HCT116 (cell line): ENCODE results near the gene TMEM161B. TPM values are rescaled to one million over a fixed set of nuclear protein-coding genes. Genes with fewer than 3 reads are reported as not detected.

Experiments
- ATAC-seq: fragments of 200-7000 bp; cut with Tn5 transposase; 2 replicates; pipeline ENCODE4 v1.9.1; 2020; ENCODE audit warnings: mild to moderate bottlenecking, moderate library complexity
- BruUV-seq: library from RNA; stranded (reverse); fragments of 400-500 nt; replicated peaks from 2 replicates; lab custom pipeline; 2021; lab: Mats Ljungman, UMichigan
- CTCF ChIA-PET: fragments of 300-600 bp; sonication (Branson Sonifier 250); formaldehyde crosslinking; loops from one replicate; lab custom pipeline; 2021; ENCODE audit warnings: antibody characterized with exemption; lab: Charles Lee
- POLR2A ChIA-PET: fragments of 300-600, 350-600 bp; sonication (Branson Sonifier 250); formaldehyde crosslinking; loops from one replicate; lab custom pipeline; 2021; ENCODE audit warnings: antibody characterized with exemption; lab: Charles Lee
- RAD21 ChIA-PET, 2 experiments: fragments of 300-600 bp; sonication (Branson Sonifier 250); formaldehyde crosslinking; loops; one replicate each; lab custom pipeline; 2023; ENCODE audit warnings: low total read pairs in 2 of 2; ENCODE audit not compliant: uncharacterized antibody in 2 of 2, unreplicated experiment in 2 of 2, low non-redundant PET in 1 of 2; lab: Charles Lee
- DNase-seq: peaks from one replicate; pipeline ENCODE4 v3.0.0-alpha.2; 2010; ENCODE audit warnings: low read depth, low spot score
- H2AFZ ChIP-seq: fragments of 200-600 bp; shearing (Covaris generic), sonication (generic); 2 replicates; pipeline ENCODE4 v1.6.1; 2017; ENCODE audit warnings: low read depth, mixed run types, mixed read lengths, antibody characterized with exemption, low read length; ENCODE audit not compliant: poor library complexity, severe bottlenecking
- H3K27ac ChIP-seq: 2 replicates; pipeline ENCODE4 v1.5.1; 2012; ENCODE audit warnings: low read depth, low read length
- H3K27me3 ChIP-seq: fragments of 200-600 bp; sonication (generic); 2 replicates; pipeline ENCODE4 v1.6.1; 2016; ENCODE audit warnings: mixed run types, low read length, mixed read lengths; ENCODE audit not compliant: insufficient read depth
- H3K36me3 ChIP-seq, 2 experiments: fragments of 200-500 bp in 1 of 2; fragments of 200-600 bp in 1 of 2; sonication (Bioruptor generic) in 1 of 2; sonication (generic) in 1 of 2; 2 replicates each; pipeline versions ENCODE4 v1.5.1 to v1.6.1; 2014 to 2016; ENCODE audit warnings: low read length in 2 of 2, inconsistent platforms in 1 of 2, mixed read lengths in 1 of 2, mixed run types in 1 of 2; ENCODE audit not compliant: insufficient read depth in 2 of 2, control insufficient read depth in 1 of 2
- H3K4me1 ChIP-seq, 2 experiments: fragments of 200-600 bp in 1 of 2; sonication (generic) in 1 of 2; 2 replicates each; pipeline versions ENCODE4 v1.5.1 to v1.6.1; 2012 to 2017; ENCODE audit warnings: low read length in 2 of 2, inconsistent platforms in 1 of 2, mild to moderate bottlenecking in 1 of 2, mixed read lengths in 1 of 2, mixed run types in 1 of 2, moderate library complexity in 1 of 2; ENCODE audit not compliant: insufficient read depth in 2 of 2, control insufficient read depth in 1 of 2
- H3K4me2 ChIP-seq: fragments of 200-600 bp; sonication (generic); 2 replicates; pipeline ENCODE4 v1.6.1; 2017; ENCODE audit warnings: mixed run types, low read length, mixed read lengths
- H3K4me3 ChIP-seq, 2 experiments: fragments of 200-600 bp in 1 of 2; sonication (generic) in 1 of 2; replicated peaks in 1 of 2; 2 replicates each; pipeline ENCODE4 v1.5.1; 2011 to 2016; ENCODE audit warnings: low read length in 2 of 2, control low read depth in 1 of 2, low read depth in 1 of 2, mild to moderate bottlenecking in 1 of 2, mixed read lengths in 1 of 2, mixed run types in 1 of 2
- H3K79me2 ChIP-seq: fragments of 200-600 bp; sonication (generic); 2 replicates; pipeline ENCODE4 v1.6.1; 2017; ENCODE audit warnings: mild to moderate bottlenecking, mixed run types, low read length, moderate library complexity, mixed read lengths; ENCODE audit not compliant: insufficient read depth
- H3K9ac ChIP-seq: fragments of 200-600 bp; sonication (generic); 2 replicates; pipeline ENCODE4 v1.6.1; 2016; ENCODE audit warnings: low read length, mixed read lengths
- H3K9me2 ChIP-seq: fragments of 200-600 bp; sonication (generic), shearing (Covaris generic); 2 replicates; pipeline ENCODE4 v1.6.1; 2017; ENCODE audit warnings: mixed run types, mild to moderate bottlenecking, moderate library complexity; ENCODE audit not compliant: insufficient read depth
- H3K9me3 ChIP-seq, 2 experiments: fragments of 200-500 bp in 1 of 2; fragments of 200-600 bp in 1 of 2; sonication (Bioruptor generic) in 1 of 2; sonication (generic) in 1 of 2; 2 replicates each; pipeline ENCODE4 v1.6.1; 2014 to 2017; ENCODE audit warnings: low read length in 2 of 2, mixed read lengths in 2 of 2, inconsistent platforms in 1 of 2, low read depth in 1 of 2, mild to moderate bottlenecking in 1 of 2, mixed run types in 1 of 2, moderate library complexity in 1 of 2; ENCODE audit not compliant: control insufficient read depth in 1 of 2, insufficient read depth in 1 of 2
- H4K20me1 ChIP-seq: fragments of 200-600 bp; sonication (generic), shearing (Covaris generic); 2 replicates; pipeline ENCODE4 v1.6.1; 2017; ENCODE audit warnings: mixed run types, mild to moderate bottlenecking, moderate library complexity; ENCODE audit not compliant: insufficient read depth
- ELF1 ChIP-seq: IDR thresholded peaks from 2 replicates; pipeline ENCODE4 v1.6.1; 2012; ENCODE audit warnings: low read depth, borderline replicate concordance
- EZH2 ChIP-seq: fragments of 200-600 bp; sonication (generic); IDR thresholded peaks from 2 replicates; pipeline ENCODE4 v1.6.1; 2017; ENCODE audit warnings: antibody characterized with exemption, mixed run types
- EZH2phosphoT487 ChIP-seq: fragments of 200-600 bp; IDR thresholded peaks from 2 replicates; pipeline ENCODE4 v1.6.1; 2018; ENCODE audit warnings: antibody characterized with exemption, borderline replicate concordance
- FOSL1 ChIP-seq: IDR thresholded peaks from 2 replicates; pipeline ENCODE4 v1.6.1; 2012; ENCODE audit warnings: low read depth
- MAX ChIP-seq: IDR thresholded peaks from 2 replicates; pipeline ENCODE4 v1.6.1; 2012
- POLR2AphosphoS5 ChIP-seq: IDR thresholded peaks from 2 replicates; pipeline ENCODE4 v1.6.1; 2011; ENCODE audit warnings: mild to moderate bottlenecking, low read depth, low read length, moderate library complexity
- REST ChIP-seq: IDR thresholded peaks from 2 replicates; pipeline ENCODE4 v1.6.1; 2012; ENCODE audit warnings: low read depth
- ZFX ChIP-seq: fragments of 450-650 bp; IDR thresholded peaks from 2 replicates; pipeline ENCODE4 v1.6.1; 2017
- intact Hi-C: fragments of 100-400 bp; cut with micrococcal nuclease; formaldehyde crosslinking; loops from 2 replicates; pipeline ENCODE4 v1.10.0; 2022
- total RNA-seq: library from RNA; stranded (reverse); gene quantifications from one replicate; pipeline ENCODE4 v1.2.1, GENCODE V29; 2021; ENCODE audit not compliant: unreplicated experiment
- TF ChIP-seq, protein P1 (sequence below): IDR thresholded peaks from 2 replicates; pipeline ENCODE4 v1.6.1; 2011; ENCODE audit warnings: mild to moderate bottlenecking, low read length, moderate library complexity; ENCODE audit not compliant: insufficient replicate concordance; ENCODE audit errors: extremely low read depth

The TMEM161B gene
- total RNA-seq, 1 experiment from 2014 or later, result 22.1 TPM

DNA sequence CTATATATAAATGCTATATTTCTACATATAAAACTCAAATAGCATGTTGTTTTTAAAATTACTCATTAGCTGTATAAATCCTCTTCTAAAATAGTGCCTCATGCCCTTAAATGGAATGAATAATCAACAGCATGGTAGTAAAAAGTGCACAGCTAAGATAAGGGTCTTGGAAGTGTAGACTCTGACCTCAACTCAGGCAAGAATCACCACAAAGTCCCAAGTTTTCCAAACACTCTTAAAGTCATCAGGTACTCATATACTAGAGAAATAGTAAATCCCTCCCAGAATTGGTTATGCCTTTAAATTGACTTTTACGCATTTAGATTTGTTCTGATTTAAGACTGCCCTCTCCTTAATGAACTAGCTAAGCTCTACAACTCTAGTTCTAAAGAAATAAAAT lies 113.8 kb downstream of the TMEM161B start:
- BruUV-seq, result no TSS peak
- Histone ChIP-seq H2AFZ (no peak overlapping the region), H3K4me2 (no peak overlapping the region), H3K27me3 (no peaks in the 10 kb centered on the region), H3K4me1 (no peaks in the 10 kb centered on the region), H4K20me1 (no peaks in the 10 kb centered on the region), H3K9ac (no peak overlapping the region), H3K36me3 (no peaks in the 10 kb centered on the region), H3K9me3 (0 out of 4 replicates have a peak, but pooled peaks cover 0 to 3% of the 10 kb centered on the region in 2 experiments), H3K79me2 (no peaks in the 10 kb centered on the region), H3K9me2 (no peaks in the 10 kb centered on the region; the same call in 1 of the 2 replicates), H3K27ac (no peak overlapping the region), H3K4me3 (no peak overlapping the region)
- intact Hi-C loops, result no loop called here
- ATAC-seq, result no peak
- CTCF ChIA-PET, result no interaction called here
- TF ChIP-seq REST (no peak), EZH2phosphoT487 (no peak), FOSL1 (no peak), ZFX (no peak), MAX (no peak), ELF1 (no peak), POLR2AphosphoS5 (no peak), EZH2 (no peak)
- TF ChIP-seq, protein P1, sequence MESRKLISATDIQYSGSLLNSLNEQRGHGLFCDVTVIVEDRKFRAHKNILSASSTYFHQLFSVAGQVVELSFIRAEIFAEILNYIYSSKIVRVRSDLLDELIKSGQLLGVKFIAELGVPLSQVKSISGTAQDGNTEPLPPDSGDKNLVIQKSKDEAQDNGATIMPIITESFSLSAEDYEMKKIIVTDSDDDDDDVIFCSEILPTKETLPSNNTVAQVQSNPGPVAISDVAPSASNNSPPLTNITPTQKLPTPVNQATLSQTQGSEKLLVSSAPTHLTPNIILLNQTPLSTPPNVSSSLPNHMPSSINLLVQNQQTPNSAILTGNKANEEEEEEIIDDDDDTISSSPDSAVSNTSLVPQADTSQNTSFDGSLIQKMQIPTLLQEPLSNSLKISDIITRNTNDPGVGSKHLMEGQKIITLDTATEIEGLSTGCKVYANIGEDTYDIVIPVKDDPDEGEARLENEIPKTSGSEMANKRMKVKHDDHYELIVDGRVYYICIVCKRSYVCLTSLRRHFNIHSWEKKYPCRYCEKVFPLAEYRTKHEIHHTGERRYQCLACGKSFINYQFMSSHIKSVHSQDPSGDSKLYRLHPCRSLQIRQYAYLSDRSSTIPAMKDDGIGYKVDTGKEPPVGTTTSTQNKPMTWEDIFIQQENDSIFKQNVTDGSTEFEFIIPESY, result no peak
- POLR2A ChIA-PET, result no interaction called here
- no peak for DNase-seq
- RAD21 ChIA-PET, result no interaction called here
